ENCODE data around the gene NUDCD2. TPM values are rescaled to one million over a fixed set of nuclear protein-coding genes. Genes with fewer than 3 reads are reported as not detected.

The NUDCD2 gene
- total RNA-seq, 4 donors from 2014 or later: 4.1 to 9.7 (median 5.8) TPM

DNA sequence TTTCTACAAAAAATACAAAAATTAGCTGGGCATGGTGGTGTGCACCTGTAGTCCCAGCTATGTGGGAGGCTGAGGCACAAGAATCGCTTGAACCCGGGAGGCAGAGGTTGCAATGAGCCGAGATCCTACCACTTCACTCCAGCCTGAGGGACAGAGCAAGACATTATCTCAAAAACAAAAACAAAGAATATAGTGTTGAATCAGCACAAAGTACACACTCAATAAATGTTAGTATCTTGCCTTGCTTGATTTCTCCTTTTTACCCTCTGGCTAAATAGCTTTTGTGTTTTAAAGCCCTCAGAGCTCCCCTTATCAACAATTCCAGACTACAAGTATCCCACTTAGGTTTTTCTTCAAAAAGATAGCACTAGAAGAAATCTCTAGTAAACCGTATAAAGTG is 60.0 kb downstream of the NUDCD2 start:
- TF ChIP-seq, protein P1, sequence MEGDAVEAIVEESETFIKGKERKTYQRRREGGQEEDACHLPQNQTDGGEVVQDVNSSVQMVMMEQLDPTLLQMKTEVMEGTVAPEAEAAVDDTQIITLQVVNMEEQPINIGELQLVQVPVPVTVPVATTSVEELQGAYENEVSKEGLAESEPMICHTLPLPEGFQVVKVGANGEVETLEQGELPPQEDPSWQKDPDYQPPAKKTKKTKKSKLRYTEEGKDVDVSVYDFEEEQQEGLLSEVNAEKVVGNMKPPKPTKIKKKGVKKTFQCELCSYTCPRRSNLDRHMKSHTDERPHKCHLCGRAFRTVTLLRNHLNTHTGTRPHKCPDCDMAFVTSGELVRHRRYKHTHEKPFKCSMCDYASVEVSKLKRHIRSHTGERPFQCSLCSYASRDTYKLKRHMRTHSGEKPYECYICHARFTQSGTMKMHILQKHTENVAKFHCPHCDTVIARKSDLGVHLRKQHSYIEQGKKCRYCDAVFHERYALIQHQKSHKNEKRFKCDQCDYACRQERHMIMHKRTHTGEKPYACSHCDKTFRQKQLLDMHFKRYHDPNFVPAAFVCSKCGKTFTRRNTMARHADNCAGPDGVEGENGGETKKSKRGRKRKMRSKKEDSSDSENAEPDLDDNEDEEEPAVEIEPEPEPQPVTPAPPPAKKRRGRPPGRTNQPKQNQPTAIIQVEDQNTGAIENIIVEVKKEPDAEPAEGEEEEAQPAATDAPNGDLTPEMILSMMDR (IDR thresholded peaks at IDR 0.05; ENCODE audit: low read depth): no peak

DNA sequence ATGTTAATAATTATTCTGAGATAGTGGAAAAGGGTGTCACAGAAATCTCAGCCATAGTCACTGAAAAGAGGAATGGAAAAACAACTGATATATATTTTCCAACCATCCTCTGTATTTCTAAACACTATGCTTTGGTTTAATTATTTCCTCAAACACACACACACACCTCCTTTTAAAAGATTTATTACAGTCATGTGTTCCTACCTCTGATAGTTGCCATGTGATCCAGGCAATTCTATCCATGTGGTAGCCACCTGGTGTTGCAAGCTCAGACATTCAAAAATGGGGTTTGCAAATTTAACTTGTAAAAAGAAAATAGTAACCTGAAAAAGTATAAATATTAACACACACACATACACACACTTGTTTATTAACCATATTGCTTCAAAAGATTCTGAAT is 62.5 kb downstream of the NUDCD2 start:
- TF ChIP-seq, protein P1 (IDR thresholded peaks at IDR 0.05; ENCODE audit: low read depth): no peak

Small RNAs within 50 kb of the gene (small RNA-seq; reads per million reads assigned to genes)
- not detected for gene AC008723.1

Other genes starting within 250 kb of the NUDCD2 start
- 100 to 1,000 TPM; 155 to 203 (median 187) TPM for gene CCNG1, start 22.5 kb downstream of the NUDCD2 start, total RNA-seq
- 1 to 10 TPM in 2 of 4 donors, under 1 TPM in 1, not detected in 1; 0.33 to 2.0 (median 1.5) TPM for gene HMMR, start 530 bp upstream of the NUDCD2 start, total RNA-seq
- gene MAT2B, start 45.5 kb upstream of the NUDCD2 start, total RNA-seq: 10 to 100 TPM; 38.8 to 73.6 (median 57.6) TPM